CD4-positive, alpha-beta T cell treated with Interleukin-1 beta for 1 hour (primary cell): ENCODE data around the gene ICAM3.
"Not testable (repeated sequence)": the region's sequence is repeated elsewhere in the genome, so short reads cannot be mapped to it uniquely, and the experiment has no call there.

Experiments
- DNase-seq, 2 donors: peaks; one replicate each; pipeline ENCODE4 v3.0.0-alpha.2; 2020 to 2022

Gene ICAM3

GRCh38 chr19:10346509-10346908, 7.1 kb upstream of the ICAM3 start:
- DNase-seq, result peak in 1 of 2 donors; percentile 66

- no peak for DNase-seq
These were observed 5.4 kb upstream of the ICAM3 start for GRCh38 chr19:10344780-10345179.

- no peak for DNase-seq
These were observed 4.1 kb upstream of the ICAM3 start for GRCh38 chr19:10343495-10343894.

- no peak for DNase-seq
These were observed 553 bp upstream of the ICAM3 start for GRCh38 chr19:10339977-10340376.

GRCh38 chr19:10338940-10339339, 484 bp downstream of the ICAM3 start:
- no peak for DNase-seq

- not testable (repeated sequence) for DNase-seq
These were observed 2.7 kb downstream of the ICAM3 start for GRCh38 chr19:10336725-10337124.

- DNase-seq, result no peak
These were observed 4.0 kb downstream of the ICAM3 start for GRCh38 chr19:10335352-10335985.

GRCh38 chr19:10334588-10335351, 4.7 kb downstream of the ICAM3 start:
- peak; percentile 29 for DNase-seq

GRCh38 chr19:10333758-10334587, 5.5 kb downstream of the ICAM3 start:
- DNase-seq, result no peak

GRCh38 chr19:10332965-10333757, 6.3 kb downstream of the ICAM3 start, which contains the start of gene RAVER1:
Gene RAVER1, minus strand, starts transcription at chr19:10333529. Its CDS starts 22 bp downstream, at chr19:10333507.
- DNase-seq, result peak; percentile 98

GRCh38 chr19:10332158-10332964, 7.1 kb downstream of the ICAM3 start:
- no peak for DNase-seq

- DNase-seq, result no peak
These were observed 9.9 kb downstream of the ICAM3 start for GRCh38 chr19:10329555-10329954.

GRCh38 chr19:10328558-10329429, 10.6 kb downstream of the ICAM3 start:
- no peak for DNase-seq

GRCh38 chr19:10327793-10328192, 11.6 kb downstream of the ICAM3 start:
- no peak for DNase-seq

GRCh38 chr19:10325732-10326131, 13.7 kb downstream of the ICAM3 start:
- DNase-seq, result no peak

GRCh38 chr19:10321874-10322835, 17.3 kb downstream of the ICAM3 start:
- no peak for DNase-seq

- DNase-seq, result no peak
These were observed 18.0 kb downstream of the ICAM3 start for GRCh38 chr19:10321417-10321797.

GRCh38 chr19:10320602-10321416, 18.6 kb downstream of the ICAM3 start:
- DNase-seq, result no peak
